GM23248 (cell line): ENCODE results near the gene MYRFL. TPM values are rescaled to one million over a fixed set of nuclear protein-coding genes. Genes with fewer than 3 reads are reported as not detected.

ENCODE experiments used
- DNase-seq: peaks from one replicate; pipeline ENCODE4 v3.0.0-alpha.2; 2015
- H2AFZ ChIP-seq: fragments of 200-600 bp; sonication (generic); 2 replicates; pipeline ENCODE4 v1.6.1; 2016; ENCODE audit warnings: antibody characterized with exemption
- H3F3A ChIP-seq: fragments of 200-600 bp; sonication (generic); 2 replicates; pipeline ENCODE4 v1.6.1; 2016; ENCODE audit warnings: mild to moderate bottlenecking, antibody characterized with exemption, mixed run types; ENCODE audit not compliant: insufficient read depth
- H3K27ac ChIP-seq: fragments of 200-600 bp; sonication (generic); 2 replicates; pipeline ENCODE4 v1.5.1; 2016; ENCODE audit warnings: mild to moderate bottlenecking
- H3K27me3 ChIP-seq: fragments of 200-600 bp; sonication (generic); replicated peaks from 2 replicates; pipeline ENCODE4 v1.6.1; 2016; ENCODE audit warnings: mild to moderate bottlenecking; ENCODE audit not compliant: insufficient read depth
- H3K36me3 ChIP-seq: fragments of 200-600 bp; sonication (generic); 2 replicates; pipeline ENCODE4 v1.6.1; 2016; ENCODE audit warnings: low read depth, mild to moderate bottlenecking
- H3K4me1 ChIP-seq: fragments of 200-600 bp; sonication (generic); 2 replicates; pipeline ENCODE4 v1.6.1; 2016; ENCODE audit warnings: mild to moderate bottlenecking; ENCODE audit not compliant: insufficient read depth
- H3K4me2 ChIP-seq: fragments of 200-600 bp; sonication (generic); one replicate; pipeline ENCODE4 v1.6.1; 2016; ENCODE audit warnings: mild to moderate bottlenecking; ENCODE audit not compliant: unreplicated experiment
- H3K4me3 ChIP-seq: fragments of 200-600 bp; sonication (generic); 2 replicates; pipeline ENCODE4 v1.5.1; 2016; ENCODE audit warnings: mild to moderate bottlenecking
- H3K79me2 ChIP-seq: fragments of 200-600 bp; sonication (generic); 2 replicates; pipeline ENCODE4 v1.6.1; 2016; ENCODE audit warnings: mild to moderate bottlenecking; ENCODE audit not compliant: insufficient read depth
- H3K9ac ChIP-seq: fragments of 200-600 bp; sonication (generic); 2 replicates; pipeline ENCODE4 v1.6.1; 2016; ENCODE audit warnings: mild to moderate bottlenecking
- H3K9me2 ChIP-seq: fragments of 200-600 bp; sonication (generic); 2 replicates; pipeline ENCODE4 v1.6.1; 2016; ENCODE audit warnings: mixed run types, mild to moderate bottlenecking, moderate library complexity; ENCODE audit not compliant: insufficient read depth
- H3K9me3 ChIP-seq: fragments of 200-600 bp; sonication (generic); one replicate; pipeline ENCODE4 v1.6.1; 2017; ENCODE audit warnings: low read depth
- H4K20me1 ChIP-seq: fragments of 200-600 bp; sonication (generic); 2 replicates; pipeline ENCODE4 v1.6.0; 2016; ENCODE audit not compliant: insufficient read depth
- EZH2 ChIP-seq: fragments of 200-600 bp; sonication (generic); IDR thresholded peaks from 2 replicates; pipeline ENCODE4 v1.6.1; 2018; ENCODE audit warnings: antibody characterized with exemption, mild to moderate bottlenecking; ENCODE audit not compliant: insufficient read depth, poor library complexity, severe bottlenecking
- EZH2phosphoT487 ChIP-seq: fragments of 200-600 bp; sonication (generic); IDR thresholded peaks from 2 replicates; pipeline ENCODE4 v1.6.1; 2018; ENCODE audit warnings: antibody characterized with exemption, moderate library complexity, mild to moderate bottlenecking, low read depth; ENCODE audit not compliant: insufficient read depth
- WGBS, 2 experiments: methylation state at CpG; one replicate each; pipeline ENCODE4 v1.1.6; 2015 to 2017; ENCODE audit warnings: low lambda C conversion rate in 2 of 2, low coverage in 1 of 2; ENCODE audit errors: missing lambda C conversion rate in 2 of 2; 5-methylcytosine and 5-hydroxymethylcytosine counted together
- in situ Hi-C: fragments of 300-500 bp; cut with MboI; formaldehyde crosslinking; loops from 2 replicates; pipeline ENCODE4 v1.15.0; 2020
- polyA plus RNA-seq: library from polyadenylated mRNA; unstranded; fragments of >200 nt; fragmentation: Nextera tagmentation; extraction: Ambion mirVana; gene quantifications from 2 replicates; pipeline ENCODE4 v1.2.1, GENCODE V29; 2016
- total RNA-seq: library from RNA; depleted of rRNA; stranded (reverse); fragments of >200 nt; shearing (Covaris generic); gene quantifications from 2 replicates; pipeline ENCODE4 v1.2.3, GENCODE V29; 2014

The MYRFL gene
- total and polyA plus RNA-seq, 2 experiments from 2014 or later: not detected

GRCh38 chr12:69936214-69936731 lies 111.2 kb downstream of the MYRFL start:
- TF ChIP-seq EZH2: no peak
- no peak for TF ChIP-seq EZH2phosphoT487
- in situ Hi-C loops: no loop called here
- no peak for DNase-seq
- no peak overlapping the region for H3K4me3 ChIP-seq
- no peak overlapping the region for H3K4me2 ChIP-seq
- H3K36me3 ChIP-seq: no peaks in the 10 kb centered on the region
- no peaks in the 10 kb centered on the region for H4K20me1 ChIP-seq
- 45 to 50% methylated on average over 5 of the region's 5 CpGs for WGBS, 2 experiments
- no peak overlapping the region for H2AFZ ChIP-seq
- no peaks in the 10 kb centered on the region for H3K9me2 ChIP-seq
- H3K27ac ChIP-seq: no peak overlapping the region
- no peaks in the 10 kb centered on the region for H3K79me2 ChIP-seq
- no peaks in the 10 kb centered on the region for H3F3A ChIP-seq
- H3K4me1 ChIP-seq: no peaks in the 10 kb centered on the region
- H3K27me3 ChIP-seq: peaks cover 15% of the 10 kb centered on the region; the same call in 1 of the 2 replicates
- H3K9ac ChIP-seq: no peak overlapping the region
- H3K9me3 ChIP-seq: no peaks in the 10 kb centered on the region

GRCh38 chr12:69936766-69937165 lies 111.7 kb downstream of the MYRFL start:
- in situ Hi-C loops: no loop called here
- Histone ChIP-seq H3K79me2 (no peaks in the 10 kb centered on the region), H3F3A (no peaks in the 10 kb centered on the region), H4K20me1 (no peaks in the 10 kb centered on the region), H3K9me2 (no peaks in the 10 kb centered on the region), H3K4me3 (no peak overlapping the region), H3K4me1 (no peaks in the 10 kb centered on the region), H2AFZ (no peak overlapping the region), H3K9me3 (no peaks in the 10 kb centered on the region), H3K27ac (no peak overlapping the region), H3K9ac (no peak overlapping the region), H3K36me3 (no peaks in the 10 kb centered on the region), H3K27me3 (peaks cover 15% of the 10 kb centered on the region; the same call in 1 of the 2 replicates), H3K4me2 (no peak overlapping the region)
- 2 to 6% methylated on average over 2 of the region's 2 CpGs for WGBS, 2 experiments
- TF ChIP-seq EZH2phosphoT487: no peak
- no peak for TF ChIP-seq EZH2
- DNase-seq: peak; percentile 36

- TF ChIP-seq EZH2phosphoT487: no peak
- no peak for TF ChIP-seq EZH2
- in situ Hi-C loops: no loop called here
These were observed 122.1 kb downstream of the MYRFL start for GRCh38 chr12:69947123-69947522.

GRCh38 chr12:69947897-69948296 lies 122.9 kb downstream of the MYRFL start:
- Histone ChIP-seq H3K9me2 (no peaks in the 10 kb centered on the region), H3K4me3 (no peak overlapping the region), H2AFZ (no peak overlapping the region), H3K9me3 (no peaks in the 10 kb centered on the region), H3K4me1 (no peaks in the 10 kb centered on the region), H3K79me2 (no peaks in the 10 kb centered on the region), H3K27ac (no peak overlapping the region), H3K4me2 (no peak overlapping the region), H3K9ac (no peak overlapping the region), H3F3A (no peaks in the 10 kb centered on the region), H3K27me3 (no peaks in the 10 kb centered on the region), H3K36me3 (no peaks in the 10 kb centered on the region), H4K20me1 (no peaks in the 10 kb centered on the region)
- 33 to 35% methylated on average over 1 of the region's 1 CpG for WGBS, 2 experiments
- TF ChIP-seq EZH2phosphoT487: no peak
- no peak for TF ChIP-seq EZH2
- no peak for DNase-seq
- in situ Hi-C loops: no loop called here

More at GRCh38 chr12:69947123-69947522, 122.1 kb downstream of the MYRFL start:
- no peaks in the 10 kb centered on the region for H3F3A ChIP-seq
- no peak overlapping the region for H2AFZ ChIP-seq
- no peak overlapping the region for H3K4me3 ChIP-seq
- no peak for DNase-seq
- H3K79me2 ChIP-seq: no peaks in the 10 kb centered on the region
- H3K27me3 ChIP-seq: no peaks in the 10 kb centered on the region
- H3K9ac ChIP-seq: no peak overlapping the region
- no peak overlapping the region for H3K4me2 ChIP-seq
- no peaks in the 10 kb centered on the region for H3K4me1 ChIP-seq
- no peaks in the 10 kb centered on the region for H3K9me2 ChIP-seq
- no peaks in the 10 kb centered on the region for H4K20me1 ChIP-seq
- H3K36me3 ChIP-seq: no peaks in the 10 kb centered on the region
- H3K27ac ChIP-seq: no peak overlapping the region
- H3K9me3 ChIP-seq: no peaks in the 10 kb centered on the region

GRCh38 chr12:69948851-69949250 lies 123.8 kb downstream of the MYRFL start:
- Histone ChIP-seq H4K20me1 (no peaks in the 10 kb centered on the region), H3K27ac (no peak overlapping the region), H3F3A (no peaks in the 10 kb centered on the region), H3K4me2 (no peak overlapping the region), H2AFZ (no peak overlapping the region), H3K4me1 (no peaks in the 10 kb centered on the region), H3K36me3 (no peaks in the 10 kb centered on the region), H3K9ac (no peak overlapping the region), H3K9me3 (no peaks in the 10 kb centered on the region), H3K9me2 (no peaks in the 10 kb centered on the region), H3K79me2 (no peaks in the 10 kb centered on the region), H3K27me3 (no peaks in the 10 kb centered on the region), H3K4me3 (no peak overlapping the region)
- no peak for TF ChIP-seq EZH2
- no peak for TF ChIP-seq EZH2phosphoT487
- in situ Hi-C loops: no loop called here
- no peak for DNase-seq
